HepG2 (cell line): Measurements from ENCODE around the gene GDF9. TPM values are rescaled to one million over a fixed set of nuclear protein-coding genes. Genes with fewer than 3 reads are reported as not detected.

Experiments
- ATF2 ChIP-seq: sonication (generic); formaldehyde crosslinking; IDR thresholded peaks from 2 replicates; pipeline ENCODE4 v1.4.0; 2020; ENCODE audit warnings: missing genetic modification reagents
- MAFG ChIP-seq: sonication (generic); formaldehyde crosslinking; IDR thresholded peaks from 2 replicates; pipeline ENCODE4 v1.5.1; 2020; ENCODE audit warnings: mild to moderate bottlenecking, missing genetic modification reagents
- MED1 ChIP-seq: sonication (generic); formaldehyde crosslinking; IDR thresholded peaks from 2 replicates; pipeline ENCODE4 v1.4.0; 2020; ENCODE audit warnings: missing genetic modification reagents
- PAF1 ChIP-seq: IDR thresholded peaks from 2 replicates; pipeline ENCODE4 v1.6.1; 2016; ENCODE audit warnings: missing genetic modification reagents, missing compliant biosample characterization
- PHF20 ChIP-seq: sonication (generic); formaldehyde crosslinking; IDR thresholded peaks from 2 replicates; pipeline ENCODE4 v1.5.0; 2020; ENCODE audit warnings: mild to moderate bottlenecking, missing genetic modification reagents
- PHF21A ChIP-seq: sonication (generic); formaldehyde crosslinking; IDR thresholded peaks from 2 replicates; pipeline ENCODE4 v1.5.0; 2020; ENCODE audit warnings: mild to moderate bottlenecking, missing genetic modification reagents
- POLR2AphosphoS5 ChIP-seq: IDR thresholded peaks from 2 replicates; pipeline ENCODE4 v1.6.1; 2012; ENCODE audit warnings: low read depth, low read length
- TFE3 ChIP-seq: IDR thresholded peaks from 2 replicates; pipeline ENCODE4 v1.6.1; 2016
- ZFP36 ChIP-seq: fragments of 150-350 bp; IDR thresholded peaks from 2 replicates; pipeline ENCODE4 v1.6.1; 2018; ENCODE audit warnings: borderline replicate concordance, low read length, low read depth; ENCODE audit not compliant: partially characterized antibody
- ZMYM2 ChIP-seq: sonication (generic); formaldehyde crosslinking; IDR thresholded peaks from 2 replicates; pipeline ENCODE4 v1.8.0; 2022; ENCODE audit warnings: mild to moderate bottlenecking, missing genetic modification reagents
- ZNF124 ChIP-seq: sonication (generic); formaldehyde crosslinking; IDR thresholded peaks from 2 replicates; pipeline ENCODE4 v1.4.0; 2020; ENCODE audit warnings: missing genetic modification reagents
- ZNF136 ChIP-seq: sonication (generic); formaldehyde crosslinking; IDR thresholded peaks from 2 replicates; pipeline ENCODE4 v1.8.1; 2022; ENCODE audit warnings: low read depth, mild to moderate bottlenecking, moderate library complexity, missing genetic modification reagents
- ZNF263 ChIP-seq: sonication (generic); formaldehyde crosslinking; IDR thresholded peaks from 2 replicates; pipeline ENCODE4 v1.4.0; 2020; ENCODE audit warnings: missing genetic modification reagents
- ZNF746 ChIP-seq: sonication (generic); formaldehyde crosslinking; IDR thresholded peaks from 2 replicates; pipeline ENCODE4 v1.8.0; 2022; ENCODE audit warnings: mild to moderate bottlenecking, missing genetic modification reagents
- ZNF883 ChIP-seq: sonication (generic); formaldehyde crosslinking; IDR thresholded peaks from 2 replicates; pipeline ENCODE4 v1.5.1; 2020; ENCODE audit warnings: mild to moderate bottlenecking, missing genetic modification reagents; ENCODE audit errors: not compliant biosample characterization
- ZSCAN21 ChIP-seq: sonication (generic); formaldehyde crosslinking; IDR thresholded peaks from 2 replicates; pipeline ENCODE4 v1.8.0; 2022; ENCODE audit warnings: mild to moderate bottlenecking, missing genetic modification reagents, moderate library complexity, borderline replicate concordance
- ZUFSP ChIP-seq: sonication (generic); formaldehyde crosslinking; IDR thresholded peaks from 2 replicates; pipeline ENCODE4 v1.9.0; 2021; ENCODE audit warnings: missing genetic modification reagents, mild to moderate bottlenecking, borderline replicate concordance
- polyA plus RNA-seq, 8 experiments: library from polyadenylated mRNA; depleted of rRNA in 3 of 8; stranded (reverse) in 7 of 8; unstranded in 1 of 8; fragments of >200 nt; fragmentation: Illumina TruSeq in 4 of 8; extraction: Trizol in 4 of 8; gene quantifications; 2 replicates each; pipeline versions ENCODE4 v1.2.1 to v1.2.3, GENCODE V29; 2011 to 2016; ENCODE audit warnings: low read depth in 4 of 8, missing spikeins in 1 of 8, mixed read lengths in 1 of 8; ENCODE audit not compliant: insufficient read depth in 1 of 8
- total RNA-seq, 5 experiments: library from RNA; depleted of rRNA; stranded (reverse); fragments of >200 nt; fragmentation: Illumina TruSeq; extraction: Trizol; gene quantifications; 2 replicates each; pipeline ENCODE4 v1.2.3, GENCODE V29; 2016; ENCODE audit warnings: low read depth in 1 of 5
- TF ChIP-seq, protein P1 (sequence below): sonication (generic); formaldehyde crosslinking; IDR thresholded peaks from 2 replicates; pipeline ENCODE4 v1.4.0; 2020; ENCODE audit warnings: missing genetic modification reagents

Gene GDF9
- total and polyA plus RNA-seq, 2 of the 13 experiments (the other 11 are each of a cell fraction or from before 2014, with no cell fraction given): 0.33 to 0.38 TPM

- TF ChIP-seq ZNF124 (CRISPR knock-in tag): peak; percentile 76
- TF ChIP-seq ATF2: peak; percentile 43; the same call in 1 of the 2 replicates
- no peak for TF ChIP-seq ZNF746 (CRISPR knock-in tag)
- TF ChIP-seq MAFG (CRISPR knock-in tag): no peak
- peak; percentile 96 for TF ChIP-seq MED1 (CRISPR knock-in tag)
- peak; percentile 91 for TF ChIP-seq PHF21A
- TF ChIP-seq PHF20 (CRISPR knock-in tag): no peak
- TF ChIP-seq, protein P1, sequence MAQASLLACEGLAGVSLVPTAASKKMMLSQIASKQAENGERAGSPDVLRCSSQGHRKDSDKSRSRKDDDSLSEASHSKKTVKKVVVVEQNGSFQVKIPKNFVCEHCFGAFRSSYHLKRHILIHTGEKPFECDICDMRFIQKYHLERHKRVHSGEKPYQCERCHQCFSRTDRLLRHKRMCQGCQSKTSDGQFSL (CRISPR knock-in tag): no peak
- peak; percentile 64 for TF ChIP-seq POLR2AphosphoS5
- no peak for TF ChIP-seq ZUFSP (CRISPR knock-in tag)
- no peak for TF ChIP-seq PAF1 (CRISPR knock-in tag)
- TF ChIP-seq ZNF883 (CRISPR knock-in tag): no peak
- peak; percentile 19; the same call in 1 of the 2 replicates for TF ChIP-seq TFE3
- TF ChIP-seq ZFP36: no peak
- TF ChIP-seq ZNF263 (CRISPR knock-in tag): 0 out of 2 replicates have a peak, but pooled peaks have one; percentile 11
- no peak for TF ChIP-seq ZNF136 (CRISPR knock-in tag)
- no peak for TF ChIP-seq ZMYM2 (CRISPR knock-in tag)
- no peak for TF ChIP-seq ZSCAN21 (CRISPR knock-in tag)
Measured at GRCh38 chr5:132839426-132840301, 26.6 kb downstream of the GDF9 start (continued).
